K562 (cell line): Measurements from ENCODE around the gene CACNG6. TPM values are rescaled to one million over a fixed set of nuclear protein-coding genes. Genes with fewer than 3 reads are reported as not detected.

Source experiments
- microRNA counts: library from miRNA; unstranded; fragments of <30 nt; microRNA quantifications from one replicate; lab custom pipeline; 2016
- polyA plus RNA-seq, 8 experiments: library from polyadenylated mRNA; depleted of rRNA in 4 of 8; stranded (reverse) in 5 of 8; unstranded in 3 of 8; fragments of >200 nt; fragmentation: Nextera tagmentation in 2 of 8; fragmentation: Illumina TruSeq in 1 of 8; extraction: Ambion mirVana in 2 of 8; extraction: Trizol in 1 of 8; gene quantifications; 2 replicates each; pipeline versions ENCODE4 v1.2.1 to v1.2.3, GENCODE V29; 2011 to 2014; ENCODE audit warnings: inconsistent platforms in 1 of 8, missing spikeins in 1 of 8
- small RNA-seq: library from RNA; depleted of rRNA; stranded (forward); fragments of <200 nt; gene quantifications from one replicate; pipeline ENCODE3, GENCODE V24; 2014
- total RNA-seq, 7 experiments: library from RNA; depleted of rRNA in 6 of 7; stranded (reverse); fragments of >200 nt in 6 of 7; fragmentation: Illumina TruSeq in 2 of 7; extraction: Trizol in 2 of 7; gene quantifications; 2 replicates each; pipeline versions ENCODE4 v1.2.1 to v1.2.3, GENCODE V29; 2011 to 2021; ENCODE audit warnings: low replicate concordance in 1 of 7

CACNG6 gene
- total and polyA plus RNA-seq, 9 of the 15 experiments (the other 6 are each of a cell fraction or from before 2014, with no cell fraction given): not detected

MicroRNAs encoded within 50 kb of the gene (microRNA counts, 767-probe panel; counts per million panel counts)
- not detected for microRNA hsa-miR-935 (lab: Ali Mortazavi, UCI)

Small RNAs within 50 kb of the gene (small RNA-seq; reads per million reads assigned to genes)
- not detected for gene AC012314.20

Other genes starting within 250 kb of the CACNG6 start
Only the 7 nearest of the 18 such genes appear.
- not detected in 2 replicates for gene PRKCG, start 109.4 kb upstream of the CACNG6 start, total RNA-seq (2014; rRNA removed)
- not detected in 2 replicates for gene PRKCG, start 109.4 kb upstream of the CACNG6 start, total RNA-seq (2014; rRNA removed; fragmentation: Illumina TruSeq; extraction: Trizol)
- gene PRKCG, start 109.4 kb upstream of the CACNG6 start, total RNA-seq (2015; rRNA removed; fragmentation: Illumina TruSeq; extraction: Trizol): not detected in 2 replicates
- gene PRKCG, start 109.4 kb upstream of the CACNG6 start, total RNA-seq (2021): 0.09 TPM in 1 of 2 replicates, not detected in the other
- gene PRKCG, start 109.4 kb upstream of the CACNG6 start, polyA plus RNA-seq (2011; rRNA removed): 0.04 TPM in 1 of 2 replicates, not detected in the other
- gene PRKCG, start 109.4 kb upstream of the CACNG6 start, polyA plus RNA-seq (2014; fragmentation: Illumina TruSeq; extraction: Trizol): not detected in 2 replicates
- not detected for gene PRKCG, start 109.4 kb upstream of the CACNG6 start, polyA plus RNA-seq (2014; fragmentation: Nextera tagmentation; extraction: Ambion mirVana)
- not detected in 2 replicates for gene PRKCG, start 109.4 kb upstream of the CACNG6 start, polyA plus RNA-seq (2014; rRNA removed)
- not detected in 2 replicates for gene CACNG7, start 82.4 kb upstream of the CACNG6 start, total RNA-seq (2014; rRNA removed)
- not detected in 2 replicates for gene CACNG7, start 82.4 kb upstream of the CACNG6 start, total RNA-seq (2014; rRNA removed; fragmentation: Illumina TruSeq; extraction: Trizol)
- not detected in 2 replicates for gene CACNG7, start 82.4 kb upstream of the CACNG6 start, total RNA-seq (2015; rRNA removed; fragmentation: Illumina TruSeq; extraction: Trizol)
- not detected in 2 replicates for gene CACNG7, start 82.4 kb upstream of the CACNG6 start, total RNA-seq (2021)
- gene CACNG7, start 82.4 kb upstream of the CACNG6 start, polyA plus RNA-seq (2011; rRNA removed): not detected in 2 replicates
- not detected in 2 replicates for gene CACNG7, start 82.4 kb upstream of the CACNG6 start, polyA plus RNA-seq (2014; fragmentation: Illumina TruSeq; extraction: Trizol)
- not detected for gene CACNG7, start 82.4 kb upstream of the CACNG6 start, polyA plus RNA-seq (2014; fragmentation: Nextera tagmentation; extraction: Ambion mirVana)
- gene CACNG7, start 82.4 kb upstream of the CACNG6 start, polyA plus RNA-seq (2014; rRNA removed): not detected in 2 replicates
- gene CACNG8, start 28.7 kb upstream of the CACNG6 start, total RNA-seq (2014; rRNA removed): 0.05 TPM in 1 of 2 replicates, not detected in the other
- gene CACNG8, start 28.7 kb upstream of the CACNG6 start, total RNA-seq (2014; rRNA removed; fragmentation: Illumina TruSeq; extraction: Trizol): not detected in 2 replicates
- not detected in 2 replicates for gene CACNG8, start 28.7 kb upstream of the CACNG6 start, total RNA-seq (2015; rRNA removed; fragmentation: Illumina TruSeq; extraction: Trizol)
- 0.02 TPM in 1 of 2 replicates, not detected in the other for gene CACNG8, start 28.7 kb upstream of the CACNG6 start, total RNA-seq (2021)
- not detected in 2 replicates for gene CACNG8, start 28.7 kb upstream of the CACNG6 start, polyA plus RNA-seq (2011; rRNA removed)
- not detected in 2 replicates for gene CACNG8, start 28.7 kb upstream of the CACNG6 start, polyA plus RNA-seq (2014; fragmentation: Illumina TruSeq; extraction: Trizol)
- not detected for gene CACNG8, start 28.7 kb upstream of the CACNG6 start, polyA plus RNA-seq (2014; fragmentation: Nextera tagmentation; extraction: Ambion mirVana)
- not detected in 2 replicates for gene CACNG8, start 28.7 kb upstream of the CACNG6 start, polyA plus RNA-seq (2014; rRNA removed)
- gene VSTM1, start 72.3 kb downstream of the CACNG6 start, total RNA-seq (2014; rRNA removed): not detected in 2 replicates
- gene VSTM1, start 72.3 kb downstream of the CACNG6 start, total RNA-seq (2014; rRNA removed; fragmentation: Illumina TruSeq; extraction: Trizol): not detected in 2 replicates
- gene VSTM1, start 72.3 kb downstream of the CACNG6 start, total RNA-seq (2015; rRNA removed; fragmentation: Illumina TruSeq; extraction: Trizol): not detected in 2 replicates
- gene VSTM1, start 72.3 kb downstream of the CACNG6 start, total RNA-seq (2021): not detected in 2 replicates
- gene VSTM1, start 72.3 kb downstream of the CACNG6 start, polyA plus RNA-seq (2011; rRNA removed): not detected in 2 replicates
- gene VSTM1, start 72.3 kb downstream of the CACNG6 start, polyA plus RNA-seq (2014; fragmentation: Illumina TruSeq; extraction: Trizol): not detected in 2 replicates
- gene VSTM1, start 72.3 kb downstream of the CACNG6 start, polyA plus RNA-seq (2014; fragmentation: Nextera tagmentation; extraction: Ambion mirVana): not detected
- not detected in 2 replicates for gene VSTM1, start 72.3 kb downstream of the CACNG6 start, polyA plus RNA-seq (2014; rRNA removed)
- gene TARM1, start 89.7 kb downstream of the CACNG6 start, total RNA-seq (2014; rRNA removed): not detected in 2 replicates
- not detected in 2 replicates for gene TARM1, start 89.7 kb downstream of the CACNG6 start, total RNA-seq (2014; rRNA removed; fragmentation: Illumina TruSeq; extraction: Trizol)
- gene TARM1, start 89.7 kb downstream of the CACNG6 start, total RNA-seq (2015; rRNA removed; fragmentation: Illumina TruSeq; extraction: Trizol): not detected in 2 replicates
- gene TARM1, start 89.7 kb downstream of the CACNG6 start, total RNA-seq (2021): not detected in 2 replicates
- not detected in 2 replicates for gene TARM1, start 89.7 kb downstream of the CACNG6 start, polyA plus RNA-seq (2011; rRNA removed)
- gene TARM1, start 89.7 kb downstream of the CACNG6 start, polyA plus RNA-seq (2014; fragmentation: Illumina TruSeq; extraction: Trizol): not detected in 2 replicates
- not detected for gene TARM1, start 89.7 kb downstream of the CACNG6 start, polyA plus RNA-seq (2014; fragmentation: Nextera tagmentation; extraction: Ambion mirVana)
- not detected in 2 replicates for gene TARM1, start 89.7 kb downstream of the CACNG6 start, polyA plus RNA-seq (2014; rRNA removed)
- 0.12 TPM in 1 of 2 replicates, not detected in the other for gene OSCAR, start 109.2 kb downstream of the CACNG6 start, total RNA-seq (2014; rRNA removed)
- gene OSCAR, start 109.2 kb downstream of the CACNG6 start, total RNA-seq (2014; rRNA removed; fragmentation: Illumina TruSeq; extraction: Trizol): not detected in 2 replicates
- gene OSCAR, start 109.2 kb downstream of the CACNG6 start, total RNA-seq (2015; rRNA removed; fragmentation: Illumina TruSeq; extraction: Trizol): not detected in 2 replicates
- gene OSCAR, start 109.2 kb downstream of the CACNG6 start, total RNA-seq (2021): 0.34 and 0.62 TPM in 2 replicates
- 0.09 and 0.13 TPM in 2 replicates for gene OSCAR, start 109.2 kb downstream of the CACNG6 start, polyA plus RNA-seq (2011; rRNA removed)
- 0.09 and 0.11 TPM in 2 replicates for gene OSCAR, start 109.2 kb downstream of the CACNG6 start, polyA plus RNA-seq (2014; fragmentation: Illumina TruSeq; extraction: Trizol)
- not detected for gene OSCAR, start 109.2 kb downstream of the CACNG6 start, polyA plus RNA-seq (2014; fragmentation: Nextera tagmentation; extraction: Ambion mirVana)
- gene OSCAR, start 109.2 kb downstream of the CACNG6 start, polyA plus RNA-seq (2014; rRNA removed): 0.13 and 0.20 TPM in 2 replicates
- gene NDUFA3, start 111.2 kb downstream of the CACNG6 start, total RNA-seq (2014; rRNA removed): 49.4 and 122 TPM in 2 replicates
- gene NDUFA3, start 111.2 kb downstream of the CACNG6 start, total RNA-seq (2014; rRNA removed; fragmentation: Illumina TruSeq; extraction: Trizol): 52.1 and 78.0 TPM in 2 replicates
- 157 and 179 TPM in 2 replicates for gene NDUFA3, start 111.2 kb downstream of the CACNG6 start, total RNA-seq (2015; rRNA removed; fragmentation: Illumina TruSeq; extraction: Trizol)
- gene NDUFA3, start 111.2 kb downstream of the CACNG6 start, total RNA-seq (2021): 138 and 148 TPM in 2 replicates
- gene NDUFA3, start 111.2 kb downstream of the CACNG6 start, polyA plus RNA-seq (2011; rRNA removed): 39.2 and 47.2 TPM in 2 replicates
- 165 and 175 TPM in 2 replicates for gene NDUFA3, start 111.2 kb downstream of the CACNG6 start, polyA plus RNA-seq (2014; fragmentation: Illumina TruSeq; extraction: Trizol)
- gene NDUFA3, start 111.2 kb downstream of the CACNG6 start, polyA plus RNA-seq (2014; fragmentation: Nextera tagmentation; extraction: Ambion mirVana): 100 to 1,000 TPM; 221 to 279 TPM
- gene NDUFA3, start 111.2 kb downstream of the CACNG6 start, polyA plus RNA-seq (2014; rRNA removed): 77.9 and 95.9 TPM in 2 replicates